Uterus (tissue), 2 donors: Measurements from ENCODE around the gene BTBD2.

Experiments used
- CTCF ChIP-seq, 4 experiments: fragments of 200-600 bp in 2 of 4; fragments of 450-650 bp in 2 of 4; sonication (generic) in 2 of 4; IDR thresholded peaks; one replicate each; pipeline ENCODE4 v1.5.1; 2016 to 2019; ENCODE audit warnings: antibody characterized with exemption in 4 of 4, mild to moderate bottlenecking in 2 of 4, moderate library complexity in 1 of 4
- POLR2A ChIP-seq, 2 donors: fragments of 450-650 bp; IDR thresholded peaks; one replicate each; pipeline ENCODE4 v1.6.1; 2016; ENCODE audit warnings: antibody characterized with exemption in 2 of 2, mild to moderate bottlenecking in 1 of 2, moderate library complexity in 1 of 2

DNA sequence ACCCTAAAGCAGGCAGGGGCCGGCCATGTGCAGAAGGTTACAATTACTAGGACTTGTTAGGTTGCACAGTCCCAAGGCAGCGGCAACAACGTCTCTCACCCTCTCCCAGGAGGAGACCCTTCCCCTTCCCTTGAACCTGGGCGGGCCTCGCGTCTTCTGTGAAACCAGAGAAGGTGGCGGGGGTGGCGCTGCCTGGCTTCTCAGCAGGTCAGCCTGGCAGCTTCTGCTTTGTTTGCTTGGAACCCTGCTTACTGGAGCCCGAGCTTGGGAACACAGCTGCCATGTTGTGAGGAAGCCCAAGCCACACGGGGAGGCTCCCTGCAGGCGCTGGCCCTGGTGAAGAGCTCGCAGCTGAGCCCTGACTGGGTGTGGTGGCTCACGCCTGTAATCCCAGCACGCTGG is 20.1 kb upstream of the BTBD2 start:
- TF ChIP-seq CTCF (IDR thresholded peaks at IDR 0.05) (no peak), POLR2A (IDR thresholded peaks at IDR 0.05) (no peak)
